LNCAP (cell line): ENCODE data around the gene CBL.
A peak's percentile ranks its signal among the peaks of the same experiment; 100 is the strongest.

Source experiments
- TF ChIP-seq, protein P1 (sequence below): fragments of 450-650 bp; IDR thresholded peaks from 2 replicates; pipeline ENCODE4 v1.5.1; 2017; ENCODE audit warnings: mild to moderate bottlenecking

Gene CBL

DNA sequence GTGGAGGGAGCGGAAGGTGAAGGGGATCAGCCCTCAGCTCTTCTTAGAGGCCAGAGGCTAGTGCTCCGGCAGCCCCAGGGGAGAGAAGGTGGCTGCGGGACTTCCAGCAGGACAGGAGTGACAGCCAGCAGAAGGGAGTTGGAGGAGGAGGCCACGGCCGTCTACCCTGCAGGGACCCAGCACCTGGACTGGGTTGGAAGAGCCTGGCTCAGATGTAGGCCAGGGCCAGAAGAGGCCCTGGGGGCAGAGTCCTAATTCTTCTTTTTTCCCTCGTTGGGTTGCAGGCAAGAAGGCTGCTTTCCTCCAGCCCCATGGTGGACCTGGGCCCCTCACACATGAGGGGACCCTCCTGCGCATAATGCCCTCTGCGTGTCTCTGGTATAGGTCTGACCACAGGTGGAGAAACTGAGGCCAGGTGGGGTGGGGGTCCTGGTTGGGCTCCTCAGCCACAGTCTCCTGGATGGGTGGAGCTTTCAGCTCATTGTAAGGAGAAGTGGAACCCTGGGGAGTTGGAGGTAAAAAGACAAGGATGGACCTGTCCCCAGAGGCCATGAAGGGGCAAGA, 113.1 kb downstream of the CBL start:
- TF ChIP-seq, protein P1, sequence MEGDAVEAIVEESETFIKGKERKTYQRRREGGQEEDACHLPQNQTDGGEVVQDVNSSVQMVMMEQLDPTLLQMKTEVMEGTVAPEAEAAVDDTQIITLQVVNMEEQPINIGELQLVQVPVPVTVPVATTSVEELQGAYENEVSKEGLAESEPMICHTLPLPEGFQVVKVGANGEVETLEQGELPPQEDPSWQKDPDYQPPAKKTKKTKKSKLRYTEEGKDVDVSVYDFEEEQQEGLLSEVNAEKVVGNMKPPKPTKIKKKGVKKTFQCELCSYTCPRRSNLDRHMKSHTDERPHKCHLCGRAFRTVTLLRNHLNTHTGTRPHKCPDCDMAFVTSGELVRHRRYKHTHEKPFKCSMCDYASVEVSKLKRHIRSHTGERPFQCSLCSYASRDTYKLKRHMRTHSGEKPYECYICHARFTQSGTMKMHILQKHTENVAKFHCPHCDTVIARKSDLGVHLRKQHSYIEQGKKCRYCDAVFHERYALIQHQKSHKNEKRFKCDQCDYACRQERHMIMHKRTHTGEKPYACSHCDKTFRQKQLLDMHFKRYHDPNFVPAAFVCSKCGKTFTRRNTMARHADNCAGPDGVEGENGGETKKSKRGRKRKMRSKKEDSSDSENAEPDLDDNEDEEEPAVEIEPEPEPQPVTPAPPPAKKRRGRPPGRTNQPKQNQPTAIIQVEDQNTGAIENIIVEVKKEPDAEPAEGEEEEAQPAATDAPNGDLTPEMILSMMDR, result no peak

DNA sequence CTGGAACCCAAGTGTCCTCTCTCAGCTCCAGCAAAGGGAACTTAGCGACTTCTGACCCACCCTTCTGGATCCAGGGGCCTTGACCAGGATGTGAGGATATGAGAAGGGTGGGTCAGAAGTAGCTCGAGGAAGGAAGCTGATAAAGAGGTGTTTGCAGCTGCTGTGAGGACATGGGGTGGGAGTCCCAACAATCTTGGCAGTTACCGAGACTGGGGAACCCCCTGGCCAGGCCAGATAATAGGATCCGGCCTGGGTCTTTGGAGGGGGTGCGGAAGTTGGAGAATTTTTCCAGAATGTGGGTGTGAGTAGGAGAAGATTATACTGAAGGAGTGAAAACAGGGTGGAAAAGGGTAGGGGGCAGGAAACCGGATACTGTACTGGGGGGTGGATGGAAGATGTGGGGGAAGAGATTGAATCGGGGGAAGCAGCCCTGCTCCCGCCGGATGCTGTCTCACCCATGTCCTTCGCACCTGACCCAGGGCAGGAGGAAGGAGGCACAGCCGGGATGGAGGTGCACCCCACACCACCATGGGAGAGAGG, 113.6 kb downstream of the CBL start:
- TF ChIP-seq, protein P1, result no peak

DNA sequence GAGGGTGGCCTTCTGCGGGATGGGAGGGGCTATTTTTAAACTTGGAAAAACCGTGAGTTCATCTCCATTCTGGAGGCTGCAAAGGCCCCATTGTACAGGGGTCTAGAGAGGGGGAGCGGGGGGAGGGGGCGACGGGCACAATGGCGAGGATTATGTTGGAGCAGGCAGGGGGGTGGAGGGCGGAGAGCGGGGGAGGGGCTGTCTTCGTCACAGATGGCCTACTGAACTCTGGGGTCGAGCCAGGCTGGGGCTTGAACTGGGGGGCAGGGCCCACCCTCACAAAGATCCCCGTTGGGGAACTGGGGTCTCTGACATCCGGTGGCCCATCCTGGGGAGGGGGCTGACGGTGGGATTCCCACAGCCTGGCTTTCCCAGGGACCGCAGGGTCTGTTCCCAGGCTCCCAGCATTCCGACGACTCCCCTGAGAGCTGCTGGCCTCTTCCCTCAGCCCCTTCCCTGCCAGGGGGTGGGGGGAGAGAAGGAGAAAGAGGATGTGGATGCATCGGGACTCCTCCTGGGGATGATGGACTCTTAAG, 114.2 kb downstream of the CBL start:
- TF ChIP-seq, protein P1, result no peak

GRCh38 chr11:119320776-119321524, 114.8 kb downstream of the CBL start:
- TF ChIP-seq, protein P1, result no peak

GRCh38 chr11:119322360-119322739, 116.2 kb downstream of the CBL start:
- TF ChIP-seq, protein P1, result no peak

GRCh38 chr11:119322921-119323531, 116.9 kb downstream of the CBL start:
- TF ChIP-seq, protein P1, result no peak

DNA sequence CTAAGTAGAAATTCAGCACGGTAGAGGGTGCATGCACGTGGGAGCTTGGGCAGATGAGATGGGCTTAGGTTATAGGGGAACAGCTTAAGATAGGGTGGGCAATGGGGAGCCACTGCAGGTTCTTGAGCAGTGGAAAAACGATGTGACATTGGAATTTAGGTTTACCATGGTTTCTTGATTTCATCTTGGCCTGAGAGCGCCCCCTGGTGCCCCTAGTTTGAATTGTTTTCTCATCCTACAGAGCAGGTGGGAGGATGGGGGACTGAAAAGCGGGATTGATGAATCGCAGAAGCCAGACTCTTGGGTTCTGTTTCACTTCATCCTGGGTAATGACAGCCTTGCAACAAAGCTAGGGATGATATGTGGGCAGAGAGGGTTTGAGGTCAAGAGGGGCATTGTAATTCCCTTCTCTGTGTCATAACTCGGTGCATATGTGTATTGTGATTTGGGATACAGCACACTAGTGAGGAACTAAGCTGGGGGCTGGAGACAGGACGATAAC, 117.4 kb downstream of the CBL start:
- TF ChIP-seq, protein P1, result peak; percentile 75
